ENCODE measurements around the gene VRTN. TPM values are rescaled to one million over a fixed set of nuclear protein-coding genes. Genes with fewer than 3 reads are reported as not detected.

The VRTN gene
- not detected in 2 replicates for total RNA-seq

DNA sequence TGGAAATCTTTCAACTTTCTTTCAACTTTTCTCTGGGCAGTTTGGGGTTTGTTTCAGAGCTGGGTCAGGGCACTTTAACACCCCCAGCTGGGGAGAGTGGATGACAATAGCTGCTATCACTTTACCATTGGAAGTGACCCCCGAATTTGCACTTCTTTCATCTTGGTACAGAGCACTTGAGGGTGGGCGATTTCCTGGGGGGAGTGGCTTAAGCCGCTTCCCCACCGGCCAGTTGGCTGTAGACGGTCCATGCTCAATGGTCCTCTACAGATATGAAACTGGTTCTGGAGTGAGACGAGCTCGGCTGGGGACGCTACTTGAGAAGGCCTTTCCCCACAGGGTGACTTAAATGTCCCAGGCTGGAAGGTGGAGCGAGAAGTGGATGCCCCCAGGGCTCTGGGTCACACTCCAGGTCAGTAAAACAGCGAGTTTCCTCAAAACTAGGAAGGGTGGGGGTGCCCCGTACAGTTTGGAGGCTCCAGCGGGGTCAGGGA lies at the start of gene VRTN:
Gene VRTN, plus strand, starts transcription at position 231 of the 494 bp plus-strand sequence. CDS start 8,313 bp downstream, outside the sequence.

DNA sequence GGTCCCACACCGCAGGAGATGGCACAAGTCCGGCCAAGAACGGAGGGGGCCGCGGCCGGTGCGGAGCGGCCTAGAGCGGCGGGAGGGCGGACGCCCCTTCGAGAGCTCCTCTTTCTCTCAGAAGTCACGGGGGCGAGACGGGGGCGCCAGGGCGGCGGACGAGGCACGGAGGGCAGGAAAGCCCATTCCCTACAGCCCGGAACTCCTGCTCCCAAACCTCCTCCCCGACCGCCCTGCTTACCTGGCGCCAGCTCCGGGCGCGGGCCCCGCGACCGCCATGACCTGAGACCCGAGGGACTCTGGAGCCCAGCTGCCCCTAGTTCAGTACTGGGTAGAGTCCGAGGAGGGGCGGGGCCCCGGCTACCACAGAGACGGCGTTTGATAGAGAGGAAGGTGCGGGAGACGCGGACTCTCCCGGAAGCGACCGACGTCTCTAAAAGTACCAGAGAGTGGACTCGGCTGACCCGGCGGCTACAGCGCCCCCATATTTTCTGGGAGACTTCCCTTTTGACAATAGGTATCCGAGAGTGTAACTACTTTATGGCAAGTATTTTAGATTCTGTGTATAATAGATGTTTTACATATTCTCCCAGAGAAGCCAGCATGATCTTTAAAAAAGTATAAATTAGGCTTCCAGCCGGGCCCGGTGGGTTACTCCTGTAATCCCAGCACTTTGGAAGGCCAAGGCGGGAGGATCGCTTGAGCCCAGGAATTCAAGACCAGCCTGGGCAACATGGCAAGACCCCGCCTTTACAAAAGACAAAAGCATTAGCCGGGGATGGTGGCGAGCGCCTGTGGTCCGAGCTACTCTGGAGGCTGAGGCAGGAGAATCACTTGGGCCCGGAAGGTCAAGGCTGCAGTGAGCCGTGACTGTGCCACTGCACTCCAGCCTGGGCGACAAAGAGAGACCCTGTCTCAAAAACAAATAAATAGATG lies 45.4 kb upstream of the VRTN start, which contains the start of gene ABCD4:
Gene ABCD4, minus strand, starts transcription at position 301 of the 936 bp plus-strand sequence. Its CDS starts 22 bp downstream, at position 279.

Other genes with a start within 250 kb of the VRTN start
- not detected in 2 replicates for gene VSX2, start 109.0 kb upstream of the VRTN start, total RNA-seq
- 40.6 and 47.1 TPM in 2 replicates for gene ABCD4, start 45.5 kb upstream of the VRTN start, total RNA-seq
- gene SYNDIG1L, start 77.7 kb downstream of the VRTN start, total RNA-seq = under 0.01 and 0.15 TPM in 2 replicates
- gene NPC2, start 144.8 kb downstream of the VRTN start, total RNA-seq = 172 and 208 TPM in 2 replicates
- 23.1 and 29.1 TPM in 2 replicates for gene ISCA2, start 145.3 kb downstream of the VRTN start, total RNA-seq